ENCODE results near the gene SNX19.
A peak's percentile ranks its signal among the peaks of the same experiment; 100 is the strongest.
"Not testable (repeated sequence)": the region's sequence is repeated elsewhere in the genome, so short reads cannot be mapped to it uniquely, and the experiment has no call there.

SNX19 gene

DNA sequence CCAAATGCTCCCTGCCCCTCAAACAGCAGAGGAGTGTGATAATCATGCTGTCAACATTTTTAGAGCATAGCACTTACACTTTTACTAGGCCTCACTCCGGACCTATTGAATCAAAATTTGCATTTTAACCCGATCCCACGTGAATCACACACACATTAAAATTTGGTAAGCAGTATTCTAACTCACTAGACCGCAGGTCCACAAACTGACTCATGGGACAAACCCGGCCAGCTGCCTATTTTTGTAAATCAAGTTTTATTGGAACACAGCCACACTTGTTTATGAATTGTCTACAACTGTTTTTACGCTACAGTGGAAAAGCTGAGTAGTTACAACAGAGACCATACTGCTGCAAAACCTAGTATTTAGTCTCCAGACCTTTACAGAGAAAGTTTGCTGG lies 43.3 kb downstream of the SNX19 start:
- DNase-seq (ENCODE audit: low spot score), result no peak

DNA sequence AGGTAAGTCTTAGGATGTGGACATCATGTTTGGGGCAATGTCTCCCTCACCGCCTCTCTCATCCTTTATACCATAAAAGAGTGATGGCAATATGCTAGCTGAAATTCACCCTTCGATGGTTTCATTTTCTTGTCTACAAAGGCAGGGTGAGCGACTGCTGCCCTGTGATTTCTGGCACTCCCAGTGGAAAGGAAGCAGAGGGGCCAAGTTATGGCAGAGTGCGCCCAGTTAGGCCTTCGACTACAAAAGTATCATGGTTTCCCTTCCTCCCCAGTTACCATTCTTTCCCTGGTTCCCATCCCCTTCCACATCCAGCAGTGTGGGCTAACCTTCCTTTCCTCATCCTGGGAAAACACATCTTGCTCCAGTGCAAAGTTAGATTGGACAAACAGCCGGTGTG lies 43.8 kb downstream of the SNX19 start:
- DNase-seq (ENCODE audit: low spot score), result no peak

DNA sequence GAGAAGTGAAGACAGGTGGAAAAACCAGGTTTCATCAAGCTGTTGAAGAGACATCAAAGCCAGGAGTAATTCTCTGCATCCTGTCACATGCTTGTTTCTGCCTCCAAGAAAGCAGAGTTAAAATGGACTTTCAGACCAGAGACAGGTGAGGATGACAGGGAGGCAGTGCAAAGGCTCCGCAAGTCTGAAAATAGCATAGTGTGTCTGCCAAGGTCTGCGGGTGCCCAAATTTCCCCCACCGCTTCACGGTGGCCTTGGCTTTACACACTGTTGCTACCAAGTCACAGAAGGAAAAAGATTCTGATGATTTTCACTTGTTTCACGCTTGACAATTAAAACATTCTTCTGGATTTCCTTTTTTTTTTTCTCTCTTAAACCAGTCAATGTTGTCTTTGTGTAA lies 44.2 kb downstream of the SNX19 start:
- no peak for DNase-seq (ENCODE audit: low spot score)

DNA sequence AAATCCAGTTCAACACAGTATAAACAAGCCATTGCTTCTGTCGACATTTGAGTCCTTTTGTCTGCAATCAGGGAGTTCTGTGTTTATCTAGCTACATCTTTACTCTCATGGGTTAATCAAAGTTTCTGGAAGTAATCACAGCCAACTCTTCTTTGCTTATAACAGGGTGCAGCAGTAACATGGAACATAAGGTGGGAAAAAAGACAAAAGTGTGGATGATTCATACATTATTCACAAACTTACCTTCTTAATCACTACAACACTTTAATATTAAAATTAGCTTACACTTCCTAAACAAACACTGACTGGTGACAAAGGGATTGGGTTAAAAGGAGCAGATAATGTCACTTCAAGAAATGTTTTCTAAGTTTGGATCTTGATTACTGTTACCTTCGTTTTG lies 44.7 kb downstream of the SNX19 start:
- DNase-seq (ENCODE audit: low spot score), result no peak

DNA sequence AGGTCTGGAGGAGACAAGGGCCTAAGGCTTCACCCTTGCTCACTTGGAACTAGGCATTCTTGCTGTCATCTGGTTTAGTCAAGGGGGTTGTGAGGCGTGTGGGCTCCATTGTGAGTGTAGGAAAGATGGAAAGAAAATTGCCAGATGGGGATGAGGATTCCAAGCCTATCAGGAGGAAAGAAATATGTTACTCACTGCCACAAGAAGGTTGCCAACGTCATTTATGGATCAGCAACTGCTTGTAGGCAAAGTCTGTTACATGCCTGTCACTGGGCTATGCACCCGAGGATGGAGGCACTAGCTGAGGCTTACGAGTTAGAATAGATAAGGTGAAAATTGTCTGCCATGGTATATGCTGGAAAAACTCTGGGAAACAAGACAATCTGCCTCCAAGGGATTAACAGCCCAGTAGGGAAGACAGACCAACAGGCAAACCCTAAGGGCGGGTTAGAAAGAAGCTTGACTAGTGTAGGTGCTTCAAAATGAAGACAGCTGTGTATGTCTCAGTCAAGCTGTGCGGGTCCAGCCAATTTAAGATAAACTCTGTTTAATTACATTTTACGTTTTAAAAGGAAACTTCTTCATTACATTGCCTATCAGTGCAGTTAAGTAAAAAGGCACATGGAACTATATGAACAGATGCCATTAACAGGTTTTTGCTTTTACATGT lies 47.4 kb downstream of the SNX19 start:
- DNase-seq (ENCODE audit: low spot score), result no peak

DNA sequence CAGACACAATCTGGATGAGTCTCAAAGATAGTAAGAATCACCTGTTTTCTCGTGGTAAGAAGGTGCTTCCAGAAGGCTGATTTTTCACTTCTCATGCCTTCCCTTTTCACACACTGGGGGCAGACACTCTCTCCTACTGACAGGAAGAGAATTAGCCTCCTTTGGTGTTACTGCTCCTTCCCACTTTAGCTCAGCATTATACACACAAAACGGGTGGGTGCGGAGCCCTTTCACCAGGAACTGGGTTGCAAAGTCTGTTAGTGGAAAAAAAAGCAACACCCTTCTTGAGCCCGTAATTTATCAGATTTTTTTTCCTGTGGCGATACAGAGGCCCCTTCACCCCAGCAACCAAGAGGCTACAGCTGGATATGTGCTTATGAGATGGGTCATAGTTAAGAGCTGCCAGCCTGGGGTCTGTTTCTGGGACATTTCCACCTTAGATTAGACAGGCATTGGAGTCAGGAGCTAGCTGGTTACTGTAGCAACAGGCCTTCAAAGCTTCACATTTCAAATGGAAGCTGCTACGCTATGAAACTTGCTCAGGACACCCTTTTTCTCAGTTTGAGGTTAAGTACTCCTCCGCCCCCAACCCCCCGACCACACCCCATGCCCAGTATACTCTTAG lies 48.1 kb downstream of the SNX19 start:
- no peak for DNase-seq (ENCODE audit: low spot score)

DNA sequence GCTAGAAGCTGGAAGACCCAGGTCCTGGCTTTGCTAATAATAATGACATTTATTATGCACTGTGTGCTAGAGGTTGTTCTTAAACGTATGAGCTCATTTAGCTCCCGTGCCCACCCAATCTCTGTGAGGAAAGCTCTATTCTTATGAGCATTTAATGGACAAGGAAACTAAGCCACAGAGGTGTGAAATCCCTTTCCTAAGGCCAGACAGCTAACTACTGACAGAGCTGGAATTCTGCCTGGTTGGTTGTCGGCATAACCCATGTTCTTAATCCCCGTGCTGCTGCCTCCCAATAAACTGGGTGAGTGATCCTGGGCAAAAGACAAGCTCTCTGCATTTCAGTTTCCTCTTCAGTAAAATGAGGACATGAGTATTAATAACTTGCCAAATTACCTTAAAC lies 49.4 kb downstream of the SNX19 start:
- DNase-seq (ENCODE audit: low spot score), result no peak

DNA sequence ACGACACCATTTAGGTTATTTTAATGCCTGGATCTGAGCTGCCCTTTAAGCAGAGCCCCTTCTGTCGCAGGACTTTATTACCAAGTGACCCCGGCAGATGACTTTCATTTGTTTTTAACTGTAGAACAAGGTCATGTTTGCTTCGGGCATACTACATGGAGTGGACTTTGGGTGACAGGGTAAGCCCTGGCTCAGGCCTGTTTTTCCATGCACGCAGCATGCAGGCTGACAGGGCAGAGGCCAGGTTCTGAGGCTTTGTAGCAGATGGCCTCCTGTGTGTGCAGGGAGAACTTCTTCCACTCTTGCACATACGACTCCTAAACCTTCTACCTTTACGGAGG lies 50.5 kb downstream of the SNX19 start:
- no peak for DNase-seq (ENCODE audit: low spot score)

DNA sequence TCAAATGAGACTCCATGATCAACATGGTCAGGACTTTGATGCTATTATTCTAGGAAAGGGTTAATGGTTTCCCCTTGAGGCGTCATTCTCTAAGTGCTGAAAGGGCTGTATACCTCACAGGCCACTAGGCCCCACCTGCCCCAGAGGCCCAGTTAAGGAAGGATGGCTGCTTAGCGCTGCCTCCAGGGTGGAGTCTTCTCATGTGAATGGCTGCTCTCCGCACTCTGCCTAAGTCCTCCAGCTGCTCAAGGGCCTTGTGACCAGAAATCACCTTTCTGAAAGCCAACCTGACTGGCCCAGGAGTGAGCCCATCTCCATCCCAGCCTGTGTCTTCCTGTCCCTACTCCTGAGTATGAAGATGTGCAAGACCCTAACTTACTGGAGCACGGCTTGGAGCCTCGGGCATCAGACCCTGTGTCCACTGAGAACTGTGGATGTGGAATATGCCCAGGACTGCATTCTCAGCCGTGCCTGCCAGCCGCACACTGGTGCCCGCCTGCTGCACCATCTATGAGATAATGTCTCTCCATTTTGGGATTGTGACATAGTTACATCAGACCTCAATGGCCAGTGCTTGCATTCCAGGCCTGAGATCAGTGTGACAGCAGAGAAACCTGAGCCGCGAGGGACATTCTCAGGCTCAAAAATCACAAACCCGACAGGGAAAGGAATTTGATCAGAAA lies 51.0 kb downstream of the SNX19 start:
- DNase-seq (ENCODE audit: low spot score), result no peak

DNA sequence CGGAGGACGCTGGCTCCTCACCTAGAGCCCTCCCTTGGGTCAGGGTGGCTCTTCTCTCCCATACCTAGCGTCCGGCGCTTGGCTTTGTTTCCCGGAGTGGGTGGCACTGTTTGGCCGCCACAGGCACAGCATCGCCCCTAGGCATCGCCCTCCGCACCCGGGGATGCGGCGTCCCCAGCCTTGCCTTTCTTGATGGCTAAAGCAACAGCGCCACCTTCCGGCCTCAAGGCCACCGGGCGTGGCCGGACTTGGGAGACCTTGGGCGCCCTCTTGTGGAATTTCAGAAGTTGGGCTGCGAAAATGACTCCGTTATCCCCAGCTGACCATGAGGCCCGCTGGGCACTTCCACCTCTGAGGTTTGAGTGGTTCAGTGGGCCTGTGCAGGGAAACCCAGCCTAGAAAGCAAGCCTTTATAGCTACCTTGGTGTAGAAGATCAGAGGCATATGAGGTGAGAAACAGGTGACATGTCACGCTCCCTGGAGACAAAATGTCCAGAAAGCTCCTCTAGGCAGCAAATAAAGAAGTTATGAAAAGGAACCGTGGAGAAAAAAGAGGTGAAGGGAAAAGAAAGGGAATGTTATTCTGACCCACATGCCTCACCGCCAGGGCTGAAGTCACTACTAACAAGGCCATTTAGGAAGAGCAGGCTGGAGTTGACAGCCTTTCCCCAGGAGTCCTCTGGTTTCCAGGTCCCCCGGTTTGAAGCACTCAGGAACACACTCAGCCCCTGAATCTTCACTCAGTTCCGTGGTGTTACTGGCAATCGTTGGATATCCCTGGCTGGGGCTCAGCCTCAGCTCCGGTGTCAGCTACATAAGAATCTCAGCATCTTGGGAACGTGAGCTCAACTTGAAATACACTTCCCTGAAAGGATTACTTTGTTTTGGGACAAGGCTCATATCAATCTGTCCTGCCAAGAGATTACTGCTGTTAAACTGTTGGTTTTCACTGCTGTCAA lies 54.1 kb downstream of the SNX19 start:
- peak; percentile 86 for DNase-seq (ENCODE audit: low spot score)

DNA sequence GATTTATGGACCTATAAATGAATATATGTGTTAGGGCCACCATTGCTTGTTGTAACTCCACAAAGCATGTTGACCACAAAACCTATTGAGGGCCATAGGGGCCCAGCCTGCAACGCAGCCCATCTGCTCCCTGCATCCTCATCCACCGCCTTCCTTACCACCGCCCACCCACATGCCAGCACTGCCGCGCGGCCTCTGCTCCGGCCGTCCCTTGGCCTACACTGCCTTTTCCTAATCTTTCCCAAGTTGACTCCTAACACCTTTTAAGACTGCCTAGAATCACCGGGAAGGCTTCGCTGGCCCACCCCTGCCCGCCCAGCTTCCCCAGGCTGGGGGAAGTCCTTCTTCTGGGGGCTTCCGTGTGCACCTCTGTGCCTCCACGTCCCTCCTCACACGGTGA lies 55.0 kb downstream of the SNX19 start:
- no peak for DNase-seq (ENCODE audit: low spot score)

DNA sequence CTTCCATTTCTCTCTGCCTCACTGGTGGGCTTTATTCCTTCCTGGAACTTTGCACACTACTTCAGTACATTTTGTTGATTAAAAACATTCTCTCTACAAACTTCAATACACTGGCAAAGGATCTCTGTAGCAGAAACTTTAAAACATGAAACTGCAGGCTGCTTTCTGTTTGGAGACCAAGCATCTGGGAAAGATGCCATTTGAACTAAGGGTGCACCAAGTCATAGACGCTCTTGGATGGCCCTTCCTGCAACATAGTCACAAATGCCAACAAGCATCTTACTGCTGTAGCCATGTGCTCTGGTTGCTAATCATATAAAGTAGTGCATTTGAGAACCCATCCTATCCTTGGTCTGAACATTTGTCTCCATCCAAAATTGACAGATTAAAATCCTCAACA lies 56.4 kb downstream of the SNX19 start:
- no peak for DNase-seq (ENCODE audit: low spot score)

DNA sequence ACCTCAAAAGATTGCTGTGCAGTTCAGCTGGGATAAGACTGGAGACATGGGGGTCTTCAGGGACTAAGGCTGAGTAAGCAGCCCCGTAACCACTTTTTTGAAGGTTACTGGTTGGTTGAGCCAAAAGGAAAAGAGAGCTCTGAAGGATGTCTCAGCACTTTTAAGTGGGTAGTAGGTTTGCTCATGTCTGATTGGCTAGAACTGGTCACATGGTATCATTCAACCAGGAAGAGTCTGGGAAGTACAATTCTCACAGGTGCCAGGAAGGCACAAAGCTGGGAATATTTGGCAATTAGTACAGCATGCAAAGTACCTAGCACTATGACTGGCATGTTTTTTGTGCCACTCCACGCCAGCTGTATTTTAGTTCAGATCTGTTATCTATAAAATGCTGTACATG lies 58.1 kb downstream of the SNX19 start:
- DNase-seq (ENCODE audit: low spot score), result no peak

DNA sequence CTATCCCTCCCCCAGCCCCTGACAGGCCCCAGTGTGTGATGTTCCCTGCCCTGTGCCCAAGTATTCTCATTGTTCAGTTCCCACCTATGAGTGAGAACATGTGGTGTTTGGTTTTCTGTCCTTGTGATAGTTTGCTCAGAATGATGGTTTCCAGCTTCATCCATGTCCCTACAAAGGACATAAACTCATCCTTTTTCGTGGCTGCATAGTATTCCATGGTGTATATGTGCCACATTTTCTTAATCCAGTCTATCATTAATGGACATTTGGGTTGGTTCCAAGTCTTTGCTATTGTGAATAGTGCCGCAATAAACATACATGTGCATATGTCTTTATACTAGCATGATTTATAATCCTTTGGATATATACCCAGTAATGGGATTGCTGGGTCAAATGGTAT lies 60.6 kb downstream of the SNX19 start:
- not testable (repeated sequence) for DNase-seq (ENCODE audit: low spot score)

DNA sequence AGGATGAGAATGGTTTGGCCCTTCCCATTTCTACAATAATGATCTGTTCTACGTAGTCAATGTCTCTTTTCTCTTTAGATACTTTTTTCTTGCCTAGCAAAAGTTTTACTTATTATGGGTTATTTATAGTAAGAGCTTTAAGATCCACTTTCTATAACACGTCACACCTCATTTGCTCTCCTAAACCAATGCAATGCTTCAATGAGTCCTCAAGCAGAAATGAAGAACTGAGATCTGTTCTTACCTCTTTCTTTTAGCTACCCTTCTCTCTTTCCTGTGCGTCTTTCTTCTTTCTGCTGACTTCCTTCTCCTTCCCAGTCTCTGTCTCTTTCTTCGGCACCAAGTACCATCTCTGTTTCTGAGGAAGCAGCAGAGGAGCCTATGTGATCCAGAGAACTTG lies 61.8 kb downstream of the SNX19 start:
- DNase-seq (ENCODE audit: low spot score), result no peak

DNA sequence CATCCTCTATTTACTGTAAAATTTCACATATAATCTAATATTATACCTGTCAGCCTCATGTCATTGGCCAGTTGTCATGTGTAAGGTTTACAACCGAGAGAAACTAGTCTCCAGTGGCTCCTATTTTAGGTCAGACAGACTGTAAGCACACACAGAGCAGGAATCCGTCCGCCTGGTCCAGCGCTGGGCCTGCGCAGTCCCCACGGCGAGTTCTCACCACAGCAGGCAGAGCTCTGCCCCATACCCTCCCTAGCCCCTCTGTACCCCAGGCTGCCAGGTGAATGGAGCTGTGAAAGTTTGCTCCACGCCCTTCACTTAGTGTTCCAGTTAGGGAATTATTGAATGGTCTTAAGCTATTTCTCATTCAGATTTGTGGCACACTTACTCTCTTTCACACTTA lies 63.7 kb downstream of the SNX19 start:
- DNase-seq (ENCODE audit: low spot score), result no peak

DNA sequence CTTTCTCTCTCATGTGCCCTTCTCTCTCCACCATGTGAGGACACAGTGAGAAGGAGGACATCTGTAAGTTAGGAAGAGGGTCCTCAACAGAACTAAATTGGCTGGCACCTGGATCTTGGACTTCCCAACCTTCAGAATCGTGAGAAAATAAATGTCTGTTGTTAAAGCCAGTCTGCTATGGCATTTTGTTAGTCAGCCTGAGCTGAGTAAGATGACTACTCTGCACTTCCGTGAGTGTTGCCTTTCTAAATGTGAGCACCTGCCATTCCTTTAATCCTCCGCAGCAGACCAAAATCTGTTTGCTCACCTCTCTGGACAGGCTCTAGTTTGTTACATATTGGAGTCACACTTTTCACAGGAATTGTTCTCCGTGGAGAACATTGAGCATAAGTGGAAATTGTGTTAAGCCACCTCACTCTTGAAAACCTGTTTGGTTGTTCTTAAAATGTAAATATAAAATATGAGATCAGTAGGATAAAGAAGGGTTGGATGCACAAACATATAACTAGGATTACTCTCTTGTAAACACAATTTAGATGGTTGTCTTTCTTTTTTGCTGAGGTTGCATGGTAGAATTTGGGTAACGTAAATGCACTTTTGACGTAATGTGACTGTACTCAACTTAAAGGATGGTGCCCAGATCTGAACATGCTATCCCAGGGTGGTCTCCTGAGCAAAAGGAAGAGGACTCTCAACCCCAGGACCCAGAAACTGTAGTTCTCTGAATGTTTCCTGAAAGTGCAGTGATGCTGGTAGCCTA lies 65.9 kb downstream of the SNX19 start:
- DNase-seq (ENCODE audit: low spot score), result no peak

DNA sequence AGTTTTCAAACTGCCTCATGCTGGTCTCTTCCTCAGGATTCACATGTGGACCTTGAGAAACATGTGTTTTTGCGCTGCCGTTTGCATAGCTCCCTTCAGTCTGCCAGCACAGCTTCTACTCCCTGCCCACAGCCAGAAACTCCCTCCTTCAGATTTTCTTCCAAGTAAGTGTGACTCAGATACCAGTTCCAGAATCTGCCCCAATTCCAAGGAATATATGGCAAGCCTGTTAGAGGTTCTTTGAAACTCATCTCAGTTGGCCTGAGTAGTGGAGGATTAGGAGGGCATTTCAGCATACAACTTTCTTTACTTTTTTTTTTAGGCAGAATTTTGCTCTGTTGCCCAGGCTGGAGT lies 67.1 kb downstream of the SNX19 start:
- no peak for DNase-seq (ENCODE audit: low spot score)

DNA sequence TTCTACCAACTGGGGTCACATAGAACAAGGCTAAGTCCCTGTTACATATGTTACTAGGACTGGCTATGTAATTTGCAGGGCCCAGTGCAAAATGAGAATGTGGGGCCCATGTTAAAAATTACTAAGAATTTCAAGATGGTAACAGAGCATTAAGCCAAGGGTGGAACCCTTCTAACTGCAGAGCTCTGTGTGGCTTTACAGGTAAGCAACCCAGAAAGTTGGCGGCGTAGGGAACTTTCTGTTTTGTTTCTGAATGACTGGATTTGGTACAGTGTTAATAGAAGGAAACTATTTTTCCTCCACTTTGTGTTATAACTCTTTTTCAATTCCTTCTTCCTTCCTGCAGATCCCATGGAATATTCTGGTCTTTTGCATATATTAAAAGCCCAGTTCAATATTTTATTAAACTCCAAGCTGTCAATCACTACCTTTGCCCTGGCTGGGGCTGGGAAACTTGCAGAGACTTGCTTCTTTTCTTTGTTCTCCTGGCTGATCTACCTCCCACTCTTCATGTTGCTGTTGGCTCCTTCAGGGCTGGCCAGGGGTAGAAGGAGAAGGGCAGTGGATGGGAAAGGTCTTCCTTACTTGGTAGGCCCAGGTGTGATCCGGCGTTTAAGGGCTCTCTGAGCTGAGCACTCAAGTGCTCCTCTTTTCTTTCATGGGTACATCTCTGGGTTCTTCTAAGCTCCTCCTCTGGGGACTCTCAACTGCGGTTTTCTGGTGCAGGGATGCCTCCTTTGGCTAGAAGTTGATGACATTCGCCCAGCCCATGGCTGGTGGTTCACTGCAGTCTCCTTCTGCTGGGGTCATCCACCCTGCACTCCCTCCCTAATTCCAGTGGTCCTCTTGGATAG lies 67.7 kb downstream of the SNX19 start:
- DNase-seq (ENCODE audit: low spot score), result no peak

DNA sequence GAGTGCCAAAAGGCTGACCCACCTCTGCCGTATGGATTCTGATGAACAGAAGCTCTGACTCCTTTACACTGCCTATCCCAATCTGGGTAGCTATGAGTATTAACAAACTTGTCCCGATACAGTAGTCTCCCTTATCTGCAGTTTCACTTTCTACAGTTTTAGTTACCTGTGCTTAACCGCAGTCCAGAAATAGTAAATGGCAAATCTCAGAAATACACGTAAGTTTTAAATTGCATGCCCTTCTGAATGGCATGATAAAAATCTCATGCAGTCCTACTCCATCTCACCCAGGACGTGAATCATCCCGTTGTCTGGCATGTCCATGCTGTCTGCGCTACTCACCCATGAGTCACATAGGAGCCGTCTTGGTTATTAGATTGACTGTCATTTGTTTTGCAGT lies 68.8 kb downstream of the SNX19 start:
- DNase-seq (ENCODE audit: low spot score), result no peak

DNA sequence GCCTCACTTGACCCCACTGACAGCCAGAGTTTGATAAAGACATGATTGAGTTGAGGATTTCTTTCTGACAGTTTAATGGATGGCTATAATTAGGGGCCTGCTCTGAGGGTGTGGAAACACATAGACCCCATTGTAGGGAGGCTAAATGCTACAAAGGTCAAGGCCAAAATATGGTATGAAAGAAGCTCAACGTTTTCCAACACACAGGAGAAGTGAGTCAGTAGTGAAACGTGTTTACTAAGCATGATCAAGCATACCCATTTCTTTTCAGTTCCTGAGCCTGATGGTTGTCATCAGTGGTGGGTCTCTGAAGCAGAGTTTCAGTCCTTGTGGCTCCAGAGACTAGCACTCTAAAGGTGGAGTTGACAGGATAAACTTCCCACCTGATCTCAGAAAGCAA lies 69.7 kb downstream of the SNX19 start:
- DNase-seq (ENCODE audit: low spot score), result no peak

Measured in CD4-positive, alpha-beta T cell treated with Interleukin-15 for 4 hours (primary cell).